ENCODE results near the gene DSE.

DNA sequence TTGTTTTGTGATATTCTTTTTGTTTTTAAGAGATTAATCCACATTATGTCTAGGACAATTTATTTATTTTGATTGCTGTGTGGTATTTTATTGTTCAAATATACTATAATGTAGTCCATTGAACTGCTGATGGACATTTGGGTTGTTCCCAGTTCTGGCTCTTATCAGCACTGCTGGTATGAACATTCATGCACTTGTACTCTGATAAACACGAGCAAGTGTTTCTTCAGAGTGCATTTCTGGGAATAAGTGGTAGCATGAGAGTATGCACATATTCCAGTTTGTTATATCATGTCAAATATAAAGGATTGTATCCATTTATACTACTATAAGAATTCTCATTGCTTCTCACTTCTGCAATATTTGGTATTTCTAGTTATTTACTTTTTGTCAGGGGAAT is 97.5 kb downstream of the DSE start:
- TF ChIP-seq, protein P1, sequence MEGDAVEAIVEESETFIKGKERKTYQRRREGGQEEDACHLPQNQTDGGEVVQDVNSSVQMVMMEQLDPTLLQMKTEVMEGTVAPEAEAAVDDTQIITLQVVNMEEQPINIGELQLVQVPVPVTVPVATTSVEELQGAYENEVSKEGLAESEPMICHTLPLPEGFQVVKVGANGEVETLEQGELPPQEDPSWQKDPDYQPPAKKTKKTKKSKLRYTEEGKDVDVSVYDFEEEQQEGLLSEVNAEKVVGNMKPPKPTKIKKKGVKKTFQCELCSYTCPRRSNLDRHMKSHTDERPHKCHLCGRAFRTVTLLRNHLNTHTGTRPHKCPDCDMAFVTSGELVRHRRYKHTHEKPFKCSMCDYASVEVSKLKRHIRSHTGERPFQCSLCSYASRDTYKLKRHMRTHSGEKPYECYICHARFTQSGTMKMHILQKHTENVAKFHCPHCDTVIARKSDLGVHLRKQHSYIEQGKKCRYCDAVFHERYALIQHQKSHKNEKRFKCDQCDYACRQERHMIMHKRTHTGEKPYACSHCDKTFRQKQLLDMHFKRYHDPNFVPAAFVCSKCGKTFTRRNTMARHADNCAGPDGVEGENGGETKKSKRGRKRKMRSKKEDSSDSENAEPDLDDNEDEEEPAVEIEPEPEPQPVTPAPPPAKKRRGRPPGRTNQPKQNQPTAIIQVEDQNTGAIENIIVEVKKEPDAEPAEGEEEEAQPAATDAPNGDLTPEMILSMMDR (conservative IDR thresholded peaks at IDR 0.05; ENCODE audit: low read depth, low read length), result no peak
- TF ChIP-seq EZH2 (IDR thresholded peaks at IDR 0.05; ENCODE audit: low read length, unreplicated experiment), result no peak

Measured in PC-3 (cell line).